IMR-90 (cell line): ENCODE data around the gene ANGEL1. TPM values are rescaled to one million over a fixed set of nuclear protein-coding genes. Genes with fewer than 3 reads are reported as not detected.
A peak's percentile ranks its signal among the peaks of the same experiment; 100 is the strongest.

Experiments used
- ATAC-seq: fragments of 200-7000 bp; cut with Tn5 transposase; 2 replicates; pipeline ENCODE4 v1.9.1; 2020; ENCODE audit warnings: low read depth, mild to moderate bottlenecking, moderate library complexity
- BruUV-seq: library from RNA; stranded (reverse); fragments of 400-500 nt; replicated peaks from 2 replicates; lab custom pipeline; 2021; lab: Mats Ljungman, UMichigan
- CTCF ChIA-PET: fragments of 300-600 bp; formaldehyde crosslinking; extraction: SDS; loops from one replicate; lab custom pipeline; 2021; ENCODE audit warnings: antibody characterized with exemption; lab: Yijun Ruan, JAX
- POLR2A ChIA-PET: fragments of 300-600 bp; sonication (Branson Sonifier 250); formaldehyde crosslinking; loops from one replicate; lab custom pipeline; 2022; ENCODE audit warnings: antibody characterized with exemption; ENCODE audit not compliant: unreplicated experiment; lab: Charles Lee
- DNase-seq: peaks from one replicate; pipeline ENCODE4 v3.0.0; 2013
- H2AFZ ChIP-seq: replicated peaks from 2 replicates; pipeline ENCODE3; 2013; ENCODE audit warnings: low read length, mild to moderate bottlenecking; ENCODE audit not compliant: poor library complexity
- H2AK5ac ChIP-seq: 2 replicates; pipeline ENCODE4 v1.6.1; 2013; ENCODE audit warnings: low read depth, low read length, inconsistent platforms
- H2AK9ac ChIP-seq: replicated peaks from 2 replicates; pipeline ENCODE3; 2013; ENCODE audit warnings: mild to moderate bottlenecking, low read depth, low read length, moderate library complexity; ENCODE audit not compliant: poor library complexity
- H2BK120ac ChIP-seq: 2 replicates; pipeline ENCODE4 v1.6.1; 2013; ENCODE audit warnings: low read depth, low read length, inconsistent platforms
- H2BK15ac ChIP-seq: 3 replicates; pipeline ENCODE4 v1.6.1; 2013; ENCODE audit warnings: low read depth, low read length, inconsistent platforms
- H2BK20ac ChIP-seq: 2 replicates; pipeline ENCODE4 v1.6.1; 2013; ENCODE audit warnings: low read depth, mild to moderate bottlenecking, inconsistent platforms, low read length, moderate library complexity
- H2BK5ac ChIP-seq: 2 replicates; pipeline ENCODE4 v1.6.1; 2013; ENCODE audit warnings: mild to moderate bottlenecking, low read depth, low read length, inconsistent platforms; ENCODE audit not compliant: poor library complexity, severe bottlenecking
- H3K14ac ChIP-seq: replicated peaks from 2 replicates; pipeline ENCODE4 v1.6.1; 2013; ENCODE audit warnings: low read depth, low read length, inconsistent platforms
- H3K18ac ChIP-seq: 2 replicates; pipeline ENCODE4 v1.6.1; 2013; ENCODE audit warnings: low read depth, low read length, control low read depth
- H3K23ac ChIP-seq: 2 replicates; pipeline ENCODE4 v1.6.1; 2013; ENCODE audit warnings: low read depth, low read length, inconsistent platforms
- H3K27ac ChIP-seq: 2 replicates; pipeline ENCODE4 v1.5.1; 2013; ENCODE audit warnings: mild to moderate bottlenecking, control low read depth, low read length; ENCODE audit not compliant: insufficient read depth
- H3K27me3 ChIP-seq: 2 replicates; pipeline ENCODE4 v1.6.1; 2013; ENCODE audit warnings: low read length; ENCODE audit not compliant: control insufficient read depth, insufficient read depth
- H3K36me3 ChIP-seq: 2 replicates; pipeline ENCODE4 v1.6.1; 2013; ENCODE audit warnings: low read length, mixed read lengths; ENCODE audit not compliant: control insufficient read depth, insufficient read depth
- H3K4ac ChIP-seq: 2 replicates; pipeline ENCODE4 v1.6.1; 2013; ENCODE audit warnings: low read depth, low read length, inconsistent platforms
- H3K4me1 ChIP-seq: 2 replicates; pipeline ENCODE4 v1.6.1; 2013; ENCODE audit warnings: low read length, mixed read lengths; ENCODE audit not compliant: control insufficient read depth, insufficient read depth
- H3K4me2 ChIP-seq: 2 replicates; pipeline ENCODE4 v1.6.1; 2013; ENCODE audit warnings: low read depth, mild to moderate bottlenecking, control low read depth, low read length, moderate library complexity
- H3K4me3 ChIP-seq: 2 replicates; pipeline ENCODE4 v1.5.1; 2013; ENCODE audit warnings: low read depth, mild to moderate bottlenecking, control low read depth, low read length, moderate library complexity; ENCODE audit not compliant: insufficient read depth
- H3K56ac ChIP-seq: 2 replicates; pipeline ENCODE4 v1.6.1; 2013; ENCODE audit warnings: low read length, inconsistent platforms; ENCODE audit not compliant: insufficient read depth; ENCODE audit errors: extremely low read depth
- H3K79me1 ChIP-seq, 2 experiments: 2 replicates each; pipeline ENCODE4 v1.6.1; 2013; ENCODE audit warnings: low read length in 2 of 2, inconsistent platforms in 1 of 2, low read depth in 1 of 2
- H3K9ac ChIP-seq: 2 replicates; pipeline ENCODE4 v1.6.1; 2013; ENCODE audit warnings: low read depth, low read length, control low read depth
- H3K9me1 ChIP-seq: 2 replicates; pipeline ENCODE4 v1.6.1; 2013; ENCODE audit warnings: low read length, inconsistent platforms; ENCODE audit not compliant: insufficient read depth
- H3K9me3 ChIP-seq: 2 replicates; pipeline ENCODE4 v1.6.1; 2013; ENCODE audit warnings: low read length; ENCODE audit not compliant: control insufficient read depth, insufficient read depth
- H4K20me1 ChIP-seq: 2 replicates; pipeline ENCODE4 v1.6.1; 2013; ENCODE audit warnings: low read length, inconsistent platforms; ENCODE audit not compliant: insufficient read depth
- H4K5ac ChIP-seq: 2 replicates; pipeline ENCODE4 v1.6.1; 2013; ENCODE audit warnings: mild to moderate bottlenecking, low read depth, low read length, control low read depth
- H4K8ac ChIP-seq, 2 experiments: 2 replicates each; pipeline ENCODE4 v1.6.1; 2013; ENCODE audit warnings: low read depth in 2 of 2, low read length in 2 of 2, control low read depth in 1 of 2, inconsistent platforms in 1 of 2
- H4K91ac ChIP-seq: 2 replicates; pipeline ENCODE4 v1.6.1; 2013; ENCODE audit warnings: low read depth, low read length, inconsistent platforms; ENCODE audit not compliant: insufficient read depth
- CEBPB ChIP-seq: IDR thresholded peaks from 2 replicates; pipeline ENCODE4 v1.6.1; 2012; ENCODE audit warnings: low read depth, low read length, improper control_type of control experiment
- CTCF ChIP-seq: conservative IDR thresholded peaks from 2 replicates; pipeline ENCODE4 v1.5.1; 2012; ENCODE audit warnings: mild to moderate bottlenecking, low read depth, low read length, improper control_type of control experiment
- ELK1 ChIP-seq: fragments of 150-350 bp; IDR thresholded peaks from 2 replicates; pipeline ENCODE4 v1.6.1; 2016; ENCODE audit warnings: low read depth, mild to moderate bottlenecking, low read length, moderate library complexity, borderline replicate concordance
- FOS ChIP-seq: fragments of 150-350 bp; IDR thresholded peaks from 2 replicates; pipeline ENCODE4 v1.6.1; 2016; ENCODE audit warnings: low read depth, low read length
- MAFK ChIP-seq: IDR thresholded peaks from 2 replicates; pipeline ENCODE4 v1.6.1; 2012; ENCODE audit warnings: low read depth, low read length, improper control_type of control experiment
- MAZ ChIP-seq: IDR thresholded peaks from 2 replicates; pipeline ENCODE4 v1.6.1; 2012; ENCODE audit warnings: low read depth, mild to moderate bottlenecking, low read length, improper control_type of control experiment, moderate library complexity, borderline replicate concordance
- POLR2A ChIP-seq: IDR thresholded peaks from 2 replicates; pipeline ENCODE4 v1.6.1; 2012; ENCODE audit warnings: mild to moderate bottlenecking, low read depth, low read length
- RAD21 ChIP-seq: IDR thresholded peaks from 2 replicates; pipeline ENCODE4 v1.6.1; 2012; ENCODE audit warnings: low read length, improper control_type of control experiment
- RCOR1 ChIP-seq: IDR thresholded peaks from 2 replicates; pipeline ENCODE4 v1.6.1; 2012; ENCODE audit warnings: mild to moderate bottlenecking, low read length, improper control_type of control experiment; ENCODE audit not compliant: insufficient replicate concordance
- RFX5 ChIP-seq: IDR thresholded peaks from 2 replicates; pipeline ENCODE4 v1.8.0; 2012; ENCODE audit warnings: low read depth, mild to moderate bottlenecking, low read length, moderate library complexity
- SMC3 ChIP-seq: fragments of 150-350 bp; IDR thresholded peaks from 2 replicates; pipeline ENCODE4 v1.6.1; 2016; ENCODE audit warnings: low read depth, mild to moderate bottlenecking, antibody characterized with exemption, low read length, moderate library complexity
- WGBS, 2 experiments: methylation state at CpG; one replicate each; pipeline versions ENCODE4 v1.1.5 to v1.1.7; 2013; ENCODE audit warnings: missing lambda C conversion rate in 2 of 2; ENCODE audit not compliant: insufficient read length in 1 of 2; ENCODE audit errors: extremely low coverage in 2 of 2; 5-methylcytosine and 5-hydroxymethylcytosine counted together
- dilution Hi-C: fragments of 300-500 bp; cut with HindIII; formaldehyde crosslinking; loops from one replicate; pipeline ENCODE4 v1.14.3; 2018; ENCODE audit warnings: low sequenced_read_pairs; ENCODE audit not compliant: unreplicated experiment
- in situ Hi-C: fragments of 300-500 bp; cut with MboI; formaldehyde crosslinking; loops from 3 replicates; pipeline ENCODE4 v1.14.3; 2019; ENCODE audit warnings: low sequenced_read_pairs, inconsistent platforms, mixed read lengths
- intact Hi-C: fragments of 100-400 bp; cut with micrococcal nuclease; formaldehyde crosslinking; loops from 2 replicates; pipeline ENCODE4 v1.10.0; 2022
- polyA plus RNA-seq, 3 experiments: library from polyadenylated mRNA; depleted of rRNA; stranded (reverse); fragments of >200 nt; gene quantifications; 2 replicates each; pipeline ENCODE4 v1.2.3, GENCODE V29; 2012; ENCODE audit warnings: low replicate concordance in 1 of 3
- total RNA-seq: library from RNA; depleted of rRNA; stranded (reverse); fragments of >200 nt; gene quantifications from 2 replicates; pipeline ENCODE4 v1.2.3, GENCODE V29; 2012

Gene ANGEL1
- total and polyA plus RNA-seq, 2 of the 4 experiments (the other 2 are of a cell fraction) = 4.1 to 10.0 TPM

GRCh38 chr14:76773188-76773885 is 39.3 kb downstream of the ANGEL1 start:
- Histone ChIP-seq H2AK9ac (peak overlapping the region; percentile 82), H2BK15ac (peak overlapping the region; percentile 66; the same call in 1 of the 3 replicates), H3K56ac (no peak overlapping the region), H4K91ac (peak overlapping the region; percentile 57), H2BK120ac (peak overlapping the region; percentile 69), H3K4me2 (peak overlapping the region; percentile 59), H3K4me3 (no peak overlapping the region), H3K9me3 (no peaks in the 10 kb centered on the region), H2BK5ac (peak overlapping the region; percentile 60), H3K27ac (peak overlapping the region; percentile 9), H3K4ac (peak overlapping the region; percentile 73), H3K36me3 (peaks cover 5% of the 10 kb centered on the region; the same call in 1 of the 2 replicates), H3K27me3 (no peaks in the 10 kb centered on the region), H3K14ac (peak overlapping the region; percentile 34; the same call in 1 of the 2 replicates), H4K20me1 (no peaks in the 10 kb centered on the region), H2BK20ac (peak overlapping the region; percentile 46; the same call in 1 of the 2 replicates), H3K18ac (peak overlapping the region; percentile 12; the same call in 1 of the 2 replicates), H3K4me1 (peaks cover 14% of the 10 kb centered on the region), H3K9ac (no peak overlapping the region), H2AFZ (peak overlapping the region; percentile 90), H2AK5ac (peak overlapping the region; percentile 36; the same call in 1 of the 2 replicates), H3K23ac (0 out of 2 replicates have a peak overlapping the region, but pooled peaks have one; percentile 50), H3K79me1 (no peaks in the 10 kb centered on the region), H4K8ac (peak overlapping the region; percentile 46 to 80; a peak in 3 of 4 replicates), H3K9me1 (peaks cover 8% of the 10 kb centered on the region; the same call in 1 of the 2 replicates), H4K5ac (peak overlapping the region; percentile 0; the same call in 1 of the 2 replicates)
- dilution Hi-C loops = no loop called here
- ChIA-PET POLR2A (interaction anchor here (0.5 to 0.7 kb wide), 3 partner anchors 20 to 604 kb away, joined by 4 to 9 read pairs (median 9); partner anchors contain the start of gene SAMD15), CTCF (interaction anchor here (1.2 to 1.4 kb wide), 2 partner anchors 12 to 63 kb away, joined by 3 to 5 read pairs; no protein-coding TSS in a partner anchor)
- no TSS peak for BruUV-seq
- DNase-seq = peak; percentile 82
- TF ChIP-seq SMC3 (0 out of 2 replicates have a peak, but pooled peaks have one; percentile 2), RAD21 (peak; percentile 14; the same call in 1 of the 2 replicates), FOS (peak; percentile 72), CEBPB (no peak), ELK1 (no peak), RCOR1 (no peak), CTCF (0 out of 2 replicates have a peak, but pooled peaks have one; percentile 8), MAZ (peak; percentile 80), RFX5 (no peak), POLR2A (no peak), MAFK (no peak)
- ATAC-seq = peak; percentile 92
- in situ Hi-C loops = no loop called here
- 53% methylated on average over 2 of the region's 8 CpGs; no CpG with 5 or more reads in 1 of the 2 experiments for WGBS, 2 experiments
- intact Hi-C loops = no loop called here
